ENCODE results near the gene DDR2.
"Not testable (repeated sequence)": the region's sequence is repeated elsewhere in the genome, so short reads cannot be mapped to it uniquely, and the experiment has no call there.

- not testable (repeated sequence) for TF ChIP-seq CTCF (IDR thresholded peaks at IDR 0.05; ENCODE audit: low read depth, low read length); EZH2phosphoT487 (IDR thresholded peaks at IDR 0.05; ENCODE audit: low read depth)
These were observed 186.4 kb downstream of the DDR2 start for GRCh38 chr1:162818666-162819065.

Data from OCI-LY3 (cell line).